NT2/D1 (cell line): ENCODE measurements around the gene UBE3C.

ENCODE experiments used
- SUZ12 ChIP-seq: IDR thresholded peaks from 2 replicates; pipeline ENCODE4 v1.6.1; 2011; ENCODE audit not compliant: insufficient read length, insufficient read depth; ENCODE audit errors: extremely low read depth
- YY1 ChIP-seq: IDR thresholded peaks from 2 replicates; pipeline ENCODE4 v1.6.1; 2011; ENCODE audit not compliant: insufficient read length, insufficient read depth
- ZNF274 ChIP-seq: IDR thresholded peaks from 2 replicates; pipeline ENCODE4 v1.6.1; 2011; ENCODE audit warnings: mild to moderate bottlenecking, low read depth, low read length

GRCh38 chr7:157300369-157300825 lies 161.7 kb downstream of the UBE3C start:
- no peak for TF ChIP-seq ZNF274
- TF ChIP-seq YY1, result no peak
- TF ChIP-seq SUZ12, result no peak
